ENCODE measurements around the gene LAMA4.

DNA sequence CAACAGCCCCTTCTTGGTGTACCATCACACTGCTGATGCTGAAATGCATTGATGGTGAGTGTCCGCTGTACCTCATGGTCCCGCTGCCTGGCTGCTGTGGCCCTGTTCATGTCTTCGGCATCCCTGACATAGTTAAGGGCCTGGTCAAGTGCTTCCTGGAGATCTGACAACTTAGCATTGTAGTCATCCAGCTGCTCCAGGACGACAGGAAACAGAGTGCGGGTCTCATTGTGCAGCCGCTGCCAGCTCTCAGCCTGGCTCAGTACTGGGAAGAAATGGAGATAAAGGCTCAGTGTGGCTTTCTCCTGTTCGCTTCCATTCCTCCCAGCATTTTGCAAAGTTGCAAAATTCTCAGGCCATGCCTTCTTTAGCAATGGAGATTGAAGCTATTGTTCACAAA is 81.8 kb downstream of the LAMA4 start:
- TF ChIP-seq, protein P1, sequence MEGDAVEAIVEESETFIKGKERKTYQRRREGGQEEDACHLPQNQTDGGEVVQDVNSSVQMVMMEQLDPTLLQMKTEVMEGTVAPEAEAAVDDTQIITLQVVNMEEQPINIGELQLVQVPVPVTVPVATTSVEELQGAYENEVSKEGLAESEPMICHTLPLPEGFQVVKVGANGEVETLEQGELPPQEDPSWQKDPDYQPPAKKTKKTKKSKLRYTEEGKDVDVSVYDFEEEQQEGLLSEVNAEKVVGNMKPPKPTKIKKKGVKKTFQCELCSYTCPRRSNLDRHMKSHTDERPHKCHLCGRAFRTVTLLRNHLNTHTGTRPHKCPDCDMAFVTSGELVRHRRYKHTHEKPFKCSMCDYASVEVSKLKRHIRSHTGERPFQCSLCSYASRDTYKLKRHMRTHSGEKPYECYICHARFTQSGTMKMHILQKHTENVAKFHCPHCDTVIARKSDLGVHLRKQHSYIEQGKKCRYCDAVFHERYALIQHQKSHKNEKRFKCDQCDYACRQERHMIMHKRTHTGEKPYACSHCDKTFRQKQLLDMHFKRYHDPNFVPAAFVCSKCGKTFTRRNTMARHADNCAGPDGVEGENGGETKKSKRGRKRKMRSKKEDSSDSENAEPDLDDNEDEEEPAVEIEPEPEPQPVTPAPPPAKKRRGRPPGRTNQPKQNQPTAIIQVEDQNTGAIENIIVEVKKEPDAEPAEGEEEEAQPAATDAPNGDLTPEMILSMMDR (IDR thresholded peaks at IDR 0.05), result no peak
- TF ChIP-seq SIN3A (IDR thresholded peaks at IDR 0.05; ENCODE audit: borderline replicate concordance, insufficient read depth, low read depth, low read length) (no peak), POLR2AphosphoS5 (IDR thresholded peaks at IDR 0.05; ENCODE audit: low read depth, low read length) (no peak), TCF7L2 (IDR thresholded peaks at IDR 0.05; ENCODE audit: low read depth, low read length) (no peak)
- TF ChIP-seq, protein P2, sequence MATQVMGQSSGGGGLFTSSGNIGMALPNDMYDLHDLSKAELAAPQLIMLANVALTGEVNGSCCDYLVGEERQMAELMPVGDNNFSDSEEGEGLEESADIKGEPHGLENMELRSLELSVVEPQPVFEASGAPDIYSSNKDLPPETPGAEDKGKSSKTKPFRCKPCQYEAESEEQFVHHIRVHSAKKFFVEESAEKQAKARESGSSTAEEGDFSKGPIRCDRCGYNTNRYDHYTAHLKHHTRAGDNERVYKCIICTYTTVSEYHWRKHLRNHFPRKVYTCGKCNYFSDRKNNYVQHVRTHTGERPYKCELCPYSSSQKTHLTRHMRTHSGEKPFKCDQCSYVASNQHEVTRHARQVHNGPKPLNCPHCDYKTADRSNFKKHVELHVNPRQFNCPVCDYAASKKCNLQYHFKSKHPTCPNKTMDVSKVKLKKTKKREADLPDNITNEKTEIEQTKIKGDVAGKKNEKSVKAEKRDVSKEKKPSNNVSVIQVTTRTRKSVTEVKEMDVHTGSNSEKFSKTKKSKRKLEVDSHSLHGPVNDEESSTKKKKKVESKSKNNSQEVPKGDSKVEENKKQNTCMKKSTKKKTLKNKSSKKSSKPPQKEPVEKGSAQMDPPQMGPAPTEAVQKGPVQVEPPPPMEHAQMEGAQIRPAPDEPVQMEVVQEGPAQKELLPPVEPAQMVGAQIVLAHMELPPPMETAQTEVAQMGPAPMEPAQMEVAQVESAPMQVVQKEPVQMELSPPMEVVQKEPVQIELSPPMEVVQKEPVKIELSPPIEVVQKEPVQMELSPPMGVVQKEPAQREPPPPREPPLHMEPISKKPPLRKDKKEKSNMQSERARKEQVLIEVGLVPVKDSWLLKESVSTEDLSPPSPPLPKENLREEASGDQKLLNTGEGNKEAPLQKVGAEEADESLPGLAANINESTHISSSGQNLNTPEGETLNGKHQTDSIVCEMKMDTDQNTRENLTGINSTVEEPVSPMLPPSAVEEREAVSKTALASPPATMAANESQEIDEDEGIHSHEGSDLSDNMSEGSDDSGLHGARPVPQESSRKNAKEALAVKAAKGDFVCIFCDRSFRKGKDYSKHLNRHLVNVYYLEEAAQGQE (IDR thresholded peaks at IDR 0.05; ENCODE audit: insufficient read depth in 1 of 2, low read depth in 2 of 2, low read length in 1 of 2), result no peak

Data from Panc1 (cell line).